Smooth muscle cell (in vitro differentiated cells): Measurements from ENCODE around the gene ALS2. TPM values are rescaled to one million over a fixed set of nuclear protein-coding genes. Genes with fewer than 3 reads are reported as not detected.
"Not testable (repeated sequence)": the region's sequence is repeated elsewhere in the genome, so short reads cannot be mapped to it uniquely, and the experiment has no call there.

ENCODE experiments used
- DNase-seq: peaks from one replicate; lab custom pipeline; 2025; ENCODE audit not compliant: unreplicated experiment; lab: John Stamatoyannopoulos, UW
- H2AFZ ChIP-seq: fragments of 200-600 bp; sonication (generic); 2 replicates; pipeline ENCODE4 v1.6.0; 2016; ENCODE audit warnings: antibody characterized with exemption, low read depth, mild to moderate bottlenecking
- H3F3A ChIP-seq: fragments of 200-600 bp; sonication (generic); 2 replicates; pipeline ENCODE4 v1.6.0; 2017; ENCODE audit warnings: antibody characterized with exemption, low read depth
- H3K27ac ChIP-seq: fragments of 200-600 bp; sonication (generic); 2 replicates; pipeline ENCODE4 v1.5.1; 2016; ENCODE audit warnings: low read depth, mild to moderate bottlenecking
- H3K27me3 ChIP-seq: fragments of 200-600 bp; sonication (generic); 2 replicates; pipeline ENCODE4 v1.6.1; 2016; ENCODE audit warnings: low read depth, mild to moderate bottlenecking
- H3K36me3 ChIP-seq: fragments of 200-600 bp; sonication (generic); 2 replicates; pipeline ENCODE4 v1.5.1; 2016; ENCODE audit warnings: low read depth
- H3K4me1 ChIP-seq: fragments of 200-600 bp; sonication (generic); 2 replicates; pipeline ENCODE4 v1.5.1; 2016; ENCODE audit warnings: low read depth
- H3K4me2 ChIP-seq: fragments of 200-600 bp; sonication (generic); 2 replicates; pipeline ENCODE4 v1.6.0; 2016; ENCODE audit warnings: mild to moderate bottlenecking
- H3K4me3 ChIP-seq: fragments of 200-600 bp; sonication (generic); 2 replicates; pipeline ENCODE4 v1.5.1; 2016; ENCODE audit warnings: mild to moderate bottlenecking
- H3K79me2 ChIP-seq: fragments of 200-600 bp; sonication (generic); 2 replicates; pipeline ENCODE4 v1.6.0; 2016; ENCODE audit warnings: low read depth, mild to moderate bottlenecking
- H3K9ac ChIP-seq: fragments of 200-600 bp; sonication (generic); 2 replicates; pipeline ENCODE4 v1.6.0; 2016; ENCODE audit warnings: low read depth
- H3K9me3 ChIP-seq: fragments of 200-600 bp; sonication (generic); replicated peaks from 2 replicates; pipeline ENCODE4 v1.5.1; 2016; ENCODE audit warnings: low read depth
- H4K20me1 ChIP-seq: fragments of 200-600 bp; sonication (generic); 2 replicates; pipeline ENCODE4 v1.6.0; 2016; ENCODE audit warnings: low read depth
- CTCF ChIP-seq: fragments of 200-600 bp; sonication (generic); IDR thresholded peaks from 2 replicates; pipeline ENCODE4 v1.5.1; 2017; ENCODE audit warnings: borderline replicate concordance, mild to moderate bottlenecking, antibody characterized with exemption; ENCODE audit not compliant: insufficient read depth, poor library complexity, severe bottlenecking
- WGBS: methylation state at CpG from one replicate; pipeline ENCODE4 v1.1.7; 2016; ENCODE audit warnings: low lambda C conversion rate; 5-methylcytosine and 5-hydroxymethylcytosine counted together
- polyA plus RNA-seq: library from polyadenylated mRNA; unstranded; fragments of >200 nt; fragmentation: Nextera tagmentation; extraction: Ambion mirVana; gene quantifications from 2 replicates; pipeline ENCODE4 v1.2.1, GENCODE V29; 2016
- total RNA-seq: library from RNA; depleted of rRNA; stranded (reverse); fragments of >200 nt; gene quantifications from 2 replicates; pipeline ENCODE4 v1.2.3, GENCODE V29; 2014

ALS2 gene
- total and polyA plus RNA-seq, 2 experiments from 2014 or later = 11.0 to 24.4 TPM

- H3K79me2 ChIP-seq = no peaks in the 10 kb centered on the region
- H4K20me1 ChIP-seq = no peaks in the 10 kb centered on the region
- H3K4me3 ChIP-seq = no peak overlapping the region
- H3K9me3 ChIP-seq = no peaks in the 10 kb centered on the region
- no peaks in the 10 kb centered on the region for H3K27me3 ChIP-seq
- 93% methylated on average over 5 of the region's 5 CpGs for WGBS
- no peaks in the 10 kb centered on the region for H3F3A ChIP-seq
- TF ChIP-seq CTCF = no peak
- H2AFZ ChIP-seq = no peak overlapping the region
- H3K4me1 ChIP-seq = peaks cover 5% of the 10 kb centered on the region
- H3K9ac ChIP-seq = no peak overlapping the region
- no peaks in the 10 kb centered on the region for H3K36me3 ChIP-seq
- no peak overlapping the region for H3K27ac ChIP-seq
- no peak for DNase-seq
- H3K4me2 ChIP-seq = no peak overlapping the region
These were observed 36.2 kb upstream of the ALS2 start for GRCh38 chr2:201816657-201817575.

- 72% methylated on average over 9 of the region's 9 CpGs for WGBS
- Histone ChIP-seq H3K9ac (no peak overlapping the region), H3K9me3 (no peaks in the 10 kb centered on the region), H3K27me3 (no peaks in the 10 kb centered on the region), H3K79me2 (no peaks in the 10 kb centered on the region), H2AFZ (peak overlapping the region; percentile 15), H3F3A (no peaks in the 10 kb centered on the region), H3K4me3 (no peak overlapping the region), H3K4me1 (peaks cover 5% of the 10 kb centered on the region), H4K20me1 (no peaks in the 10 kb centered on the region), H3K36me3 (no peaks in the 10 kb centered on the region), H3K27ac (no peak overlapping the region), H3K4me2 (no peak overlapping the region)
- no peak for TF ChIP-seq CTCF
- no peak for DNase-seq
These were observed 33.4 kb upstream of the ALS2 start for GRCh38 chr2:201813996-201814760.

GRCh38 chr2:201810604-201811003, 29.9 kb upstream of the ALS2 start:
- 94% methylated on average over 7 of the region's 7 CpGs for WGBS
- not testable (repeated sequence) for H3K27me3 ChIP-seq, H3K36me3 ChIP-seq, H3K4me2 ChIP-seq, H3K79me2 ChIP-seq, DNase-seq, H3K4me3 ChIP-seq, H4K20me1 ChIP-seq, H2AFZ ChIP-seq, H3K9ac ChIP-seq, H3K9me3 ChIP-seq, H3K27ac ChIP-seq
- Histone ChIP-seq H3F3A (peaks cover 13% of the 10 kb centered on the region), H3K4me1 (peaks cover 22% of the 10 kb centered on the region)

GRCh38 chr2:201809633-201810032, 28.9 kb upstream of the ALS2 start:
- Histone ChIP-seq H3K27me3 (no peaks in the 10 kb centered on the region), H3K27ac (no peak overlapping the region), H3K36me3 (no peaks in the 10 kb centered on the region), H3K9me3 (no peaks in the 10 kb centered on the region), H3K9ac (no peak overlapping the region), H3K4me1 (peaks cover 22% of the 10 kb centered on the region), H3K4me2 (no peak overlapping the region), H2AFZ (no peak overlapping the region), H3F3A (peaks cover 13% of the 10 kb centered on the region), H3K4me3 (no peak overlapping the region), H3K79me2 (no peaks in the 10 kb centered on the region), H4K20me1 (no peaks in the 10 kb centered on the region)
- DNase-seq = no peak
- 86% methylated on average over 4 of the region's 4 CpGs for WGBS
- TF ChIP-seq CTCF = no peak
